HCT116 (cell line): ENCODE data around the gene POFUT1. TPM values are rescaled to one million over a fixed set of nuclear protein-coding genes. Genes with fewer than 3 reads are reported as not detected.

Source experiments
- ATAC-seq: fragments of 200-7000 bp; cut with Tn5 transposase; 2 replicates; pipeline ENCODE4 v1.9.1; 2020; ENCODE audit warnings: mild to moderate bottlenecking, moderate library complexity
- BruUV-seq: library from RNA; stranded (reverse); fragments of 400-500 nt; replicated peaks from 2 replicates; lab custom pipeline; 2021; lab: Mats Ljungman, UMichigan
- CTCF ChIA-PET: fragments of 300-600 bp; sonication (Branson Sonifier 250); formaldehyde crosslinking; loops from one replicate; lab custom pipeline; 2021; ENCODE audit warnings: antibody characterized with exemption; lab: Charles Lee
- POLR2A ChIA-PET: fragments of 300-600, 350-600 bp; sonication (Branson Sonifier 250); formaldehyde crosslinking; loops from one replicate; lab custom pipeline; 2021; ENCODE audit warnings: antibody characterized with exemption; lab: Charles Lee
- RAD21 ChIA-PET, 2 experiments: fragments of 300-600 bp; sonication (Branson Sonifier 250); formaldehyde crosslinking; loops; one replicate each; lab custom pipeline; 2023; ENCODE audit warnings: low total read pairs in 2 of 2; ENCODE audit not compliant: uncharacterized antibody in 2 of 2, unreplicated experiment in 2 of 2, low non-redundant PET in 1 of 2; lab: Charles Lee
- DNase-seq: peaks from one replicate; pipeline ENCODE4 v3.0.0-alpha.2; 2010; ENCODE audit warnings: low read depth, low spot score
- H2AFZ ChIP-seq: fragments of 200-600 bp; shearing (Covaris generic), sonication (generic); 2 replicates; pipeline ENCODE4 v1.6.1; 2017; ENCODE audit warnings: low read depth, mixed run types, mixed read lengths, antibody characterized with exemption, low read length; ENCODE audit not compliant: poor library complexity, severe bottlenecking
- H3K27ac ChIP-seq: 2 replicates; pipeline ENCODE4 v1.5.1; 2012; ENCODE audit warnings: low read depth, low read length
- H3K27me3 ChIP-seq: fragments of 200-600 bp; sonication (generic); 2 replicates; pipeline ENCODE4 v1.6.1; 2016; ENCODE audit warnings: mixed run types, low read length, mixed read lengths; ENCODE audit not compliant: insufficient read depth
- H3K36me3 ChIP-seq, 2 experiments: fragments of 200-500 bp in 1 of 2; fragments of 200-600 bp in 1 of 2; sonication (Bioruptor generic) in 1 of 2; sonication (generic) in 1 of 2; 2 replicates each; pipeline versions ENCODE4 v1.5.1 to v1.6.1; 2014 to 2016; ENCODE audit warnings: low read length in 2 of 2, inconsistent platforms in 1 of 2, mixed read lengths in 1 of 2, mixed run types in 1 of 2; ENCODE audit not compliant: insufficient read depth in 2 of 2, control insufficient read depth in 1 of 2
- H3K4me1 ChIP-seq, 2 experiments: fragments of 200-600 bp in 1 of 2; sonication (generic) in 1 of 2; 2 replicates each; pipeline versions ENCODE4 v1.5.1 to v1.6.1; 2012 to 2017; ENCODE audit warnings: low read length in 2 of 2, inconsistent platforms in 1 of 2, mild to moderate bottlenecking in 1 of 2, mixed read lengths in 1 of 2, mixed run types in 1 of 2, moderate library complexity in 1 of 2; ENCODE audit not compliant: insufficient read depth in 2 of 2, control insufficient read depth in 1 of 2
- H3K4me2 ChIP-seq: fragments of 200-600 bp; sonication (generic); 2 replicates; pipeline ENCODE4 v1.6.1; 2017; ENCODE audit warnings: mixed run types, low read length, mixed read lengths
- H3K4me3 ChIP-seq, 2 experiments: fragments of 200-600 bp in 1 of 2; sonication (generic) in 1 of 2; replicated peaks in 1 of 2; 2 replicates each; pipeline ENCODE4 v1.5.1; 2011 to 2016; ENCODE audit warnings: low read length in 2 of 2, control low read depth in 1 of 2, low read depth in 1 of 2, mild to moderate bottlenecking in 1 of 2, mixed read lengths in 1 of 2, mixed run types in 1 of 2
- H3K79me2 ChIP-seq: fragments of 200-600 bp; sonication (generic); 2 replicates; pipeline ENCODE4 v1.6.1; 2017; ENCODE audit warnings: mild to moderate bottlenecking, mixed run types, low read length, moderate library complexity, mixed read lengths; ENCODE audit not compliant: insufficient read depth
- H3K9ac ChIP-seq: fragments of 200-600 bp; sonication (generic); 2 replicates; pipeline ENCODE4 v1.6.1; 2016; ENCODE audit warnings: low read length, mixed read lengths
- H3K9me2 ChIP-seq: fragments of 200-600 bp; sonication (generic), shearing (Covaris generic); 2 replicates; pipeline ENCODE4 v1.6.1; 2017; ENCODE audit warnings: mixed run types, mild to moderate bottlenecking, moderate library complexity; ENCODE audit not compliant: insufficient read depth
- H3K9me3 ChIP-seq, 2 experiments: fragments of 200-500 bp in 1 of 2; fragments of 200-600 bp in 1 of 2; sonication (Bioruptor generic) in 1 of 2; sonication (generic) in 1 of 2; 2 replicates each; pipeline ENCODE4 v1.6.1; 2014 to 2017; ENCODE audit warnings: low read length in 2 of 2, mixed read lengths in 2 of 2, inconsistent platforms in 1 of 2, low read depth in 1 of 2, mild to moderate bottlenecking in 1 of 2, mixed run types in 1 of 2, moderate library complexity in 1 of 2; ENCODE audit not compliant: control insufficient read depth in 1 of 2, insufficient read depth in 1 of 2
- H4K20me1 ChIP-seq: fragments of 200-600 bp; sonication (generic), shearing (Covaris generic); 2 replicates; pipeline ENCODE4 v1.6.1; 2017; ENCODE audit warnings: mixed run types, mild to moderate bottlenecking, moderate library complexity; ENCODE audit not compliant: insufficient read depth
- CBX3 ChIP-seq: IDR thresholded peaks from 2 replicates; pipeline ENCODE4 v1.6.1; 2012; ENCODE audit warnings: low read depth
- ELF1 ChIP-seq: IDR thresholded peaks from 2 replicates; pipeline ENCODE4 v1.6.1; 2012; ENCODE audit warnings: low read depth, borderline replicate concordance
- EZH2 ChIP-seq: fragments of 200-600 bp; sonication (generic); IDR thresholded peaks from 2 replicates; pipeline ENCODE4 v1.6.1; 2017; ENCODE audit warnings: antibody characterized with exemption, mixed run types
- FOSL1 ChIP-seq: IDR thresholded peaks from 2 replicates; pipeline ENCODE4 v1.6.1; 2012; ENCODE audit warnings: low read depth
- RAD21 ChIP-seq: IDR thresholded peaks from 2 replicates; pipeline ENCODE4 v1.6.1; 2012; ENCODE audit warnings: low read depth, mild to moderate bottlenecking
- TCF7L2 ChIP-seq: IDR thresholded peaks from 2 replicates; pipeline ENCODE4 v1.7.0; 2011; ENCODE audit warnings: borderline replicate concordance, inconsistent platforms; ENCODE audit not compliant: insufficient read depth, insufficient read length; ENCODE audit errors: extremely low read depth
- YY1 ChIP-seq: IDR thresholded peaks from 2 replicates; pipeline ENCODE4 v1.6.1; 2011; ENCODE audit warnings: low read length, low read depth, moderate library complexity, mild to moderate bottlenecking; ENCODE audit not compliant: insufficient replicate concordance; ENCODE audit errors: extremely low read depth
- ZFX ChIP-seq: fragments of 450-650 bp; IDR thresholded peaks from 2 replicates; pipeline ENCODE4 v1.6.1; 2017
- ZNF274 ChIP-seq: fragments of 200-500 bp; sonication (Bioruptor generic); IDR thresholded peaks from 2 replicates; pipeline ENCODE4 v1.6.1; 2014; ENCODE audit warnings: mild to moderate bottlenecking, low read depth, low read length, inconsistent platforms
- intact Hi-C: fragments of 100-400 bp; cut with micrococcal nuclease; formaldehyde crosslinking; loops from 2 replicates; pipeline ENCODE4 v1.10.0; 2022
- total RNA-seq: library from RNA; stranded (reverse); gene quantifications from one replicate; pipeline ENCODE4 v1.2.1, GENCODE V29; 2021; ENCODE audit not compliant: unreplicated experiment
- TF ChIP-seq, protein P1 (sequence below), 3 experiments: fragments of 200-600 bp in 1 of 3; sonication (generic) in 1 of 3; IDR thresholded peaks in 2 of 3; conservative IDR thresholded peaks in 1 of 3; 2 replicates each; pipeline ENCODE4 v1.5.1; 2012 to 2017; ENCODE audit warnings: low read depth in 2 of 3, low read length in 2 of 3, antibody characterized with exemption in 1 of 3, borderline replicate concordance in 1 of 3, control low read depth in 1 of 3, mild to moderate bottlenecking in 1 of 3, mixed read lengths in 1 of 3, mixed run types in 1 of 3, moderate library complexity in 1 of 3; ENCODE audit not compliant: insufficient read depth in 1 of 3
- TF ChIP-seq, protein P2 (sequence below): IDR thresholded peaks from 2 replicates; pipeline ENCODE4 v1.6.1; 2011; ENCODE audit warnings: mild to moderate bottlenecking, low read length, moderate library complexity; ENCODE audit not compliant: insufficient replicate concordance; ENCODE audit errors: extremely low read depth
- TF ChIP-seq, protein P3 (sequence below): IDR thresholded peaks from 2 replicates; pipeline ENCODE4 v1.6.1; 2012; ENCODE audit warnings: low read depth

POFUT1 gene
- total RNA-seq, 1 experiment from 2014 or later = 34.5 TPM

DNA sequence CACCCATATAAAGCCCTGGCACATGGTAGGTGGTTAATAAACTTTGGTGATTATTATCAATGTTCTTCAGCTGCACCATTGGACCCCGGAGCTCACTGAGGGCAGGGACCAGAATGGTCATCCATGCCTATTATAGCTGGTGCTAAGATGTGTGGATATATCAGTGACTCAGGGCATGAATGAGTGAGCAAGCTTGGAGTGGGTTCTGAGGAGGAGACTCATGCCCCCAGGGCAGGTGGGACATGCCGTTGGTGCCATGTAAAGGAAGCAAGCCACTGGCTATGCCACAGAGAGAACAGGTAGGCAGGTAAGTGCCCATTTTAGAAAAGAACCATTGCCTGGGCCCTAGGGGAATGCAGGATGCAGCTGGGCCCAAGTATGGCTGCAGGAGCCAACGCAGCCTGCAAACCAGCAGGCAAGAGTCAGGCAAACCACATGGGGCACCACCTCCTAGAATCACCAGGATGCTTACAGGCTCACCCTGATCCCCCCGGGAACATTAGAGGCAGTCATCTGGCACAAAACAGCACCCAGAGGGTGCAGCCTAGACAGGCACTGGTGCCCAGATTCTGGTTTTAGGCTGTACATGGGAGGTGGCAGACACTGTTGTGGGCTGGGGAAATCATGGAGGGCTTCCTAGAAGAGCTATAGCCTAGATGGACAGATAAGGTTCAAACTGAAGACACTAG lies 23.6 kb upstream of the POFUT1 start (continued):
- TF ChIP-seq, protein P1, sequence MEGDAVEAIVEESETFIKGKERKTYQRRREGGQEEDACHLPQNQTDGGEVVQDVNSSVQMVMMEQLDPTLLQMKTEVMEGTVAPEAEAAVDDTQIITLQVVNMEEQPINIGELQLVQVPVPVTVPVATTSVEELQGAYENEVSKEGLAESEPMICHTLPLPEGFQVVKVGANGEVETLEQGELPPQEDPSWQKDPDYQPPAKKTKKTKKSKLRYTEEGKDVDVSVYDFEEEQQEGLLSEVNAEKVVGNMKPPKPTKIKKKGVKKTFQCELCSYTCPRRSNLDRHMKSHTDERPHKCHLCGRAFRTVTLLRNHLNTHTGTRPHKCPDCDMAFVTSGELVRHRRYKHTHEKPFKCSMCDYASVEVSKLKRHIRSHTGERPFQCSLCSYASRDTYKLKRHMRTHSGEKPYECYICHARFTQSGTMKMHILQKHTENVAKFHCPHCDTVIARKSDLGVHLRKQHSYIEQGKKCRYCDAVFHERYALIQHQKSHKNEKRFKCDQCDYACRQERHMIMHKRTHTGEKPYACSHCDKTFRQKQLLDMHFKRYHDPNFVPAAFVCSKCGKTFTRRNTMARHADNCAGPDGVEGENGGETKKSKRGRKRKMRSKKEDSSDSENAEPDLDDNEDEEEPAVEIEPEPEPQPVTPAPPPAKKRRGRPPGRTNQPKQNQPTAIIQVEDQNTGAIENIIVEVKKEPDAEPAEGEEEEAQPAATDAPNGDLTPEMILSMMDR (IDR thresholded peaks at IDR 0.05 in 2 of 3, conservative IDR thresholded peaks at IDR 0.05 in 1 of 3; ENCODE audit: borderline replicate concordance in 1 of 3, insufficient read depth in 1 of 3, low read depth in 2 of 3, low read length in 2 of 3) = no peak
- TF ChIP-seq FOSL1 = no peak
- TF ChIP-seq ZFX = no peak
- no peak for TF ChIP-seq EZH2
- TF ChIP-seq ZNF274 = no peak
- TF ChIP-seq, protein P2, sequence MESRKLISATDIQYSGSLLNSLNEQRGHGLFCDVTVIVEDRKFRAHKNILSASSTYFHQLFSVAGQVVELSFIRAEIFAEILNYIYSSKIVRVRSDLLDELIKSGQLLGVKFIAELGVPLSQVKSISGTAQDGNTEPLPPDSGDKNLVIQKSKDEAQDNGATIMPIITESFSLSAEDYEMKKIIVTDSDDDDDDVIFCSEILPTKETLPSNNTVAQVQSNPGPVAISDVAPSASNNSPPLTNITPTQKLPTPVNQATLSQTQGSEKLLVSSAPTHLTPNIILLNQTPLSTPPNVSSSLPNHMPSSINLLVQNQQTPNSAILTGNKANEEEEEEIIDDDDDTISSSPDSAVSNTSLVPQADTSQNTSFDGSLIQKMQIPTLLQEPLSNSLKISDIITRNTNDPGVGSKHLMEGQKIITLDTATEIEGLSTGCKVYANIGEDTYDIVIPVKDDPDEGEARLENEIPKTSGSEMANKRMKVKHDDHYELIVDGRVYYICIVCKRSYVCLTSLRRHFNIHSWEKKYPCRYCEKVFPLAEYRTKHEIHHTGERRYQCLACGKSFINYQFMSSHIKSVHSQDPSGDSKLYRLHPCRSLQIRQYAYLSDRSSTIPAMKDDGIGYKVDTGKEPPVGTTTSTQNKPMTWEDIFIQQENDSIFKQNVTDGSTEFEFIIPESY = no peak

DNA sequence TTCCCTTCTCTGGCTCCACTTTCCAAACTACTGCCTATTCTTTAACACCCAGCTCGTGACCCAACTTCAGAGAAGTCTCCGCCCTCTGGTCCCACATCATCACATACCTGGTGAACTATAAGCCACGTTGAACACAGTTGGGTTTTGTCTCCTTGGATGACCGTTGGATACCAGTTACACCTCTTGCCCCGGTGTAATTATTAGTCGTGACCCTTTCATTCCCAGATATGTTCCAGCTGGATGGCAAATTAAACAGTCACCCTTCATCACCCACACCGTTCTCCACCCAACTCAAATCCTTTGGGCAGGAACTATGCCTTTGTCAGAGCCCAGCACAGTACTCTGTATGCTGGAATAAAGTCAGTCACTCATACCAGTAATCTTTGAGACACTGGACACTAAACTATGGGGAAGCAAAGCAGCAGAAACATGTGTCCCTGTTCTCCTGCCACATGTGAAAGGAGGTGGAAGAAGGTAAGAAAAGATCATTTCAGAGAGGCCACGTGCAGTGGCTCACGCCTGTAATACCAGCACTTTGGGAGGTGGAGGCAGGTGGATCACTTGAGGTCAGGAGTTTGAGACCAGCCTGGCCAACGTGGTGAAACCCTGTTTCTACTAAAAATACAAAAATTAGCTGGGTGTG lies 22.6 kb upstream of the POFUT1 start:
- no peak overlapping the region for H3K27ac ChIP-seq
- no TSS peak for BruUV-seq
- H3K9me2 ChIP-seq = no peaks in the 10 kb centered on the region
- no peaks in the 10 kb centered on the region for H3K79me2 ChIP-seq
- H3K4me3 ChIP-seq = no peak overlapping the region
- no peak overlapping the region for H2AFZ ChIP-seq
- H3K4me1 ChIP-seq = no peaks in the 10 kb centered on the region
- no peaks in the 10 kb centered on the region for H3K36me3 ChIP-seq
- ChIA-PET RAD21 (no interaction called here), POLR2A (interaction anchor here (1.4 kb wide), 1 partner anchor 48 kb away, joined by 3 read pairs; no protein-coding TSS in a partner anchor), CTCF (no interaction called here)
- DNase-seq = no peak
- ATAC-seq = no peak
- intact Hi-C loops = no loop called here
- no peaks in the 10 kb centered on the region for H3K9me3 ChIP-seq
- no peak overlapping the region for H3K9ac ChIP-seq
- H4K20me1 ChIP-seq = no peaks in the 10 kb centered on the region
- no peaks in the 10 kb centered on the region for H3K27me3 ChIP-seq
- no peak overlapping the region for H3K4me2 ChIP-seq
- no peak for TF ChIP-seq EZH2
- TF ChIP-seq, protein P3, sequence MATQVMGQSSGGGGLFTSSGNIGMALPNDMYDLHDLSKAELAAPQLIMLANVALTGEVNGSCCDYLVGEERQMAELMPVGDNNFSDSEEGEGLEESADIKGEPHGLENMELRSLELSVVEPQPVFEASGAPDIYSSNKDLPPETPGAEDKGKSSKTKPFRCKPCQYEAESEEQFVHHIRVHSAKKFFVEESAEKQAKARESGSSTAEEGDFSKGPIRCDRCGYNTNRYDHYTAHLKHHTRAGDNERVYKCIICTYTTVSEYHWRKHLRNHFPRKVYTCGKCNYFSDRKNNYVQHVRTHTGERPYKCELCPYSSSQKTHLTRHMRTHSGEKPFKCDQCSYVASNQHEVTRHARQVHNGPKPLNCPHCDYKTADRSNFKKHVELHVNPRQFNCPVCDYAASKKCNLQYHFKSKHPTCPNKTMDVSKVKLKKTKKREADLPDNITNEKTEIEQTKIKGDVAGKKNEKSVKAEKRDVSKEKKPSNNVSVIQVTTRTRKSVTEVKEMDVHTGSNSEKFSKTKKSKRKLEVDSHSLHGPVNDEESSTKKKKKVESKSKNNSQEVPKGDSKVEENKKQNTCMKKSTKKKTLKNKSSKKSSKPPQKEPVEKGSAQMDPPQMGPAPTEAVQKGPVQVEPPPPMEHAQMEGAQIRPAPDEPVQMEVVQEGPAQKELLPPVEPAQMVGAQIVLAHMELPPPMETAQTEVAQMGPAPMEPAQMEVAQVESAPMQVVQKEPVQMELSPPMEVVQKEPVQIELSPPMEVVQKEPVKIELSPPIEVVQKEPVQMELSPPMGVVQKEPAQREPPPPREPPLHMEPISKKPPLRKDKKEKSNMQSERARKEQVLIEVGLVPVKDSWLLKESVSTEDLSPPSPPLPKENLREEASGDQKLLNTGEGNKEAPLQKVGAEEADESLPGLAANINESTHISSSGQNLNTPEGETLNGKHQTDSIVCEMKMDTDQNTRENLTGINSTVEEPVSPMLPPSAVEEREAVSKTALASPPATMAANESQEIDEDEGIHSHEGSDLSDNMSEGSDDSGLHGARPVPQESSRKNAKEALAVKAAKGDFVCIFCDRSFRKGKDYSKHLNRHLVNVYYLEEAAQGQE = no peak
- TF ChIP-seq, protein P2 = no peak
- TF ChIP-seq RAD21 = no peak
- TF ChIP-seq CBX3 = no peak
- no peak for TF ChIP-seq YY1
- TF ChIP-seq ZFX = no peak
- TF ChIP-seq TCF7L2 = no peak
- TF ChIP-seq ELF1 = no peak
